ENCODE data around the gene PFDN1. TPM values are rescaled to one million over a fixed set of nuclear protein-coding genes. Genes with fewer than 3 reads are reported as not detected.

The PFDN1 gene
- total RNA-seq, 6 experiments from 2014 or later: 75.0 to 95.8 (median 89.0) TPM

DNA sequence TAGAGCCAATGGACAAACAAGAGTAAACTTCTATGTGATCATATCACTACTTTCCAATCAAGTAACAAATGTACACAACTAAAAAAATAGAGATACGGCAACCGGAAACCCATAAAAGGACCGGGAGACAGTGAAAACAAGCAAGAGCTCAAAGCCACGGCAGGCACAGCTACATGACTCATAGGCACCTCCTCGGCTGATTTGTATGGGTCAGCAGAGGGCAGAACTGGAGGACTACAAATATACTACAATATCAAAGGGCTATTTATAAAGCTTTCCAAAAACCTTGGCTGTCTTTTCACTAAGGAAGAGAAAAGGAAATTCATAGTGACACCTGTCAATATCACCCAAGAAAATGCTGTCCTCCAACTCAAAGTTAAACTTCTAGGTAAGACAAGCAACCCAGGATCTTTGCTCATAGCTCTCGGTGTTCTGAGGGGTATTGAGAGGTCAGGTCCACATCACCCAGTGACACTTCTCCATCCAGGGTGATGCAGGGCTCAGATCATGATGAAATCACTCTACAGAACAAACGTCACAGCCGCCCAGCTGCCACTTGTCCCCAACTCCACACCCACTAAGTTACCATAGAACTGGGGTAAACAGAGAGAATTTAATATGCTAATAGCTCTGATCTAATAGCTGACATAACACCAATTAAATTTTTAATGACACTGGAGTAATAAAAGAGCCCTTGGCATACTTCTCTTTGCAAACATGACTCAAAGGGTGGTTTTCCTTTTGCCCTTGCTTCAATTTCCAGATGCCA is 41.3 kb downstream of the PFDN1 start:
- H3K4me1 Mint-ChIP-seq (ENCODE audit: low read depth): peaks cover 25% of the 10 kb centered on the region
- peak overlapping the region; percentile 64 for H3K4me3 Mint-ChIP-seq
- no peaks in the 10 kb centered on the region for H3K27me3 Mint-ChIP-seq (ENCODE audit: insufficient read depth)
- no peaks in the 10 kb centered on the region for H3K9me3 Mint-ChIP-seq
- DNase-seq: peak; percentile 90
- H3K36me3 Mint-ChIP-seq (ENCODE audit: low read depth): peaks cover 22% of the 10 kb centered on the region
- TF ChIP-seq, protein P1, sequence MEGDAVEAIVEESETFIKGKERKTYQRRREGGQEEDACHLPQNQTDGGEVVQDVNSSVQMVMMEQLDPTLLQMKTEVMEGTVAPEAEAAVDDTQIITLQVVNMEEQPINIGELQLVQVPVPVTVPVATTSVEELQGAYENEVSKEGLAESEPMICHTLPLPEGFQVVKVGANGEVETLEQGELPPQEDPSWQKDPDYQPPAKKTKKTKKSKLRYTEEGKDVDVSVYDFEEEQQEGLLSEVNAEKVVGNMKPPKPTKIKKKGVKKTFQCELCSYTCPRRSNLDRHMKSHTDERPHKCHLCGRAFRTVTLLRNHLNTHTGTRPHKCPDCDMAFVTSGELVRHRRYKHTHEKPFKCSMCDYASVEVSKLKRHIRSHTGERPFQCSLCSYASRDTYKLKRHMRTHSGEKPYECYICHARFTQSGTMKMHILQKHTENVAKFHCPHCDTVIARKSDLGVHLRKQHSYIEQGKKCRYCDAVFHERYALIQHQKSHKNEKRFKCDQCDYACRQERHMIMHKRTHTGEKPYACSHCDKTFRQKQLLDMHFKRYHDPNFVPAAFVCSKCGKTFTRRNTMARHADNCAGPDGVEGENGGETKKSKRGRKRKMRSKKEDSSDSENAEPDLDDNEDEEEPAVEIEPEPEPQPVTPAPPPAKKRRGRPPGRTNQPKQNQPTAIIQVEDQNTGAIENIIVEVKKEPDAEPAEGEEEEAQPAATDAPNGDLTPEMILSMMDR (IDR thresholded peaks at IDR 0.05): peak; percentile 47; the same call in 1 of the 2 replicates
- peak overlapping the region; percentile 92 for H3K27ac Mint-ChIP-seq

DNA sequence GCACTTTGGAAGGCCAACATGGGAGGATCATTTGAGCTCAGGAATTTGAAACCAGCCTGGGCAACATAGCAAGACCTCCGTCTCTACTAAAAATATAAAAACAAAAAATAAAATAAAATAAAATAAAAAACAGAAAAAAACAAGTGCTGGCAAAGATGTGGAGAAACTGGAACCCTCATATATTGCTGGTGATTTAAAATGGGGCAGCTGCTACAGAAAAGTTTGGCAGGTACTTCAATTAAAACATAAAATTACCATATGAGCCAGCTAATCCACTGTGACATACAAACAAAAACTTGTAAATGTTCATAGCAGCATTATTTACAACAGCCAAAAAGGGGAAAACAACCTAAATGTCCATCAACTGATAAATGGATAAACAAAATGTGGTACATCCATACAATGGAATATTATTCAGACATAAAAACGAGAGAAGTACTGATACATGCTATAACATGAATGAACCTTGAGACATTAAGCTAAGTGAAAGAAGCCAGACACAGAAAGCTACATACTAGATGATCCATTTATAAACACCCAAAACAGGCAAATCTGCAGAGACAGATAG is 42.7 kb downstream of the PFDN1 start:
- Mint-ChIP-seq H3K9me3 (no peaks in the 10 kb centered on the region), H3K36me3 (ENCODE audit: low read depth) (peaks cover 22% of the 10 kb centered on the region), H3K4me1 (ENCODE audit: low read depth) (peaks cover 25% of the 10 kb centered on the region), H3K27ac (no peak overlapping the region), H3K4me3 (no peak overlapping the region), H3K27me3 (ENCODE audit: insufficient read depth) (no peaks in the 10 kb centered on the region)
- DNase-seq: no peak
- TF ChIP-seq, protein P1 (IDR thresholded peaks at IDR 0.05): no peak

DNA sequence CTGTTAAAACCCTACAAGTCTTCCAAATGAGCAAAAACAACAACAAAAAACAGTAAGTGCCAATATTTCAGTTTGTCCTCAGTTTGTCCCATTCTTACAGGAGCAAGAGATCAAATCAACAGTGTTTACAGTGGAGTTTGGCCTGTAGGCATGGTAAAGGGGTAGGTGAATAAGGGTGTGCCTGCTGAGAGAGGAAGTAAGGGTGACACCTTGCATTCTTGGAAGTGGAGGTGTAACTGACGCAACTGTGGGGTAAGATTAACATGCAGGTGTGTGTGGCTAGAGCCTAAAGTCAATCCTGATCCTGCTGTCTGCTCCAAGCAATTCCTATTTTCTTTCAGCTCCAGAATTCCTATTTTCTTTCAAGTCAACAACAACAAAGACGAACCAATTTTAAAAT is 43.4 kb downstream of the PFDN1 start:
- H3K9me3 Mint-ChIP-seq: no peaks in the 10 kb centered on the region
- TF ChIP-seq, protein P1 (IDR thresholded peaks at IDR 0.05): no peak
- H3K4me1 Mint-ChIP-seq (ENCODE audit: low read depth): peaks cover 25% of the 10 kb centered on the region
- peaks cover 22% of the 10 kb centered on the region for H3K36me3 Mint-ChIP-seq (ENCODE audit: low read depth)
- H3K27ac Mint-ChIP-seq: no peak overlapping the region
- no peak for DNase-seq
- no peak overlapping the region for H3K4me3 Mint-ChIP-seq
- no peaks in the 10 kb centered on the region for H3K27me3 Mint-ChIP-seq (ENCODE audit: insufficient read depth)

DNA sequence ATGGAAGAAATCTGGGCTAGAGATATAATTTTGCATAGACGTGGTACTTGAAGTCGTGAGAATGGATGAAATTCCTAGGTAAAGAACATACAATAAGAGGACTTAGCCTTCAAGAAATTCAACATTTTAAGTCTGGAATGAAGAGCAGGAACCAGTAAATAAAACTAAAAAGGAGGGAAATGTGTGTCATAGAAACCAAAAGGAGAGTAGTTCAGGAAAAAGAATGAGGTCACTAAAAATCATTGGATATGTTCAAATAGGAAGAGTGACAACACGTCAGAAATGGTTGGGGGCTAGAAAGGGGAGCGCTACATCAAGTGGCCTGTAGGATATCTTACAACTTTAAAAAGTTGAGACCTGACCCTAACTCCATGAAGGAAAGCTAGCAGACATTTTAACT is 44.0 kb downstream of the PFDN1 start:
- Mint-ChIP-seq H3K27ac (peak overlapping the region; percentile 82), H3K36me3 (ENCODE audit: low read depth) (peaks cover 22% of the 10 kb centered on the region), H3K4me1 (ENCODE audit: low read depth) (peaks cover 25% of the 10 kb centered on the region), H3K9me3 (no peaks in the 10 kb centered on the region), H3K4me3 (no peak overlapping the region), H3K27me3 (ENCODE audit: insufficient read depth) (no peaks in the 10 kb centered on the region)
- no peak for DNase-seq
- TF ChIP-seq, protein P1 (IDR thresholded peaks at IDR 0.05): 0 out of 2 replicates have a peak, but pooled peaks have one; percentile 17

DNA sequence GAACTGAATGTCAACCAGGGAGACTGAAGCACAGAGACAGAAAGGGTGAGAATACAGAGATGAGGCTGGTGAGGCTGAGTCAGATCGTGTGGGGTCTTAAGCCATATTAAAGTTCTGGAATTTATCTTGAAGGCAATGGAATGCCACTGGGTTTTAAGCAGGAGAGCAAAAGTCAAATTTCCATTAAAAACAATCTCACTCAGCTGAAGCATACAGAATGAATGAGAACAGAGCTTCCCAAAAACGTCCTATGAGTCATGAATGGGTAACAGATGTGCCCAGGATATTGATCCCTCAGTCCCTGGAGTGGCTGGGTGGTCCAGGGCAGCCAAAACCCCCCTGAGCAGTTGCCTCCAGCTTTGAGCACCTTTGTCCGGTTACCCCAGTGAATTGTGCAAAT is 44.9 kb downstream of the PFDN1 start:
- Mint-ChIP-seq H3K27me3 (ENCODE audit: insufficient read depth) (no peaks in the 10 kb centered on the region), H3K9me3 (no peaks in the 10 kb centered on the region), H3K27ac (peak overlapping the region; percentile 82), H3K4me3 (peak overlapping the region; percentile 27), H3K4me1 (ENCODE audit: low read depth) (peaks cover 25% of the 10 kb centered on the region), H3K36me3 (ENCODE audit: low read depth) (peaks cover 22% of the 10 kb centered on the region)
- DNase-seq: peak; percentile 19
- TF ChIP-seq, protein P1 (IDR thresholded peaks at IDR 0.05): no peak
